GM12878 (cell line): ENCODE measurements around the gene THBS3. TPM values are rescaled to one million over a fixed set of nuclear protein-coding genes. Genes with fewer than 3 reads are reported as not detected.

Source experiments
- ATAC-seq: fragments of 200-7000 bp; cut with Tn5 transposase; 3 replicates; pipeline ENCODE4 v1.9.1; 2020; ENCODE audit warnings: mild to moderate bottlenecking, moderate library complexity
- BruUV-seq: library from RNA; stranded (reverse); fragments of 400-500 nt; replicated peaks from 2 replicates; lab custom pipeline; 2021; lab: Mats Ljungman, UMichigan
- CTCF ChIA-PET: fragments of 300-600 bp; sonication (Branson Sonifier 250); formaldehyde crosslinking; extraction: SDS; loops from one replicate; lab custom pipeline; 2021; ENCODE audit warnings: inconsistent platforms; lab: Yijun Ruan, JAX
- POLR2A ChIA-PET: fragments of 350-600 bp; formaldehyde crosslinking; extraction: SDS; loops from one replicate; lab custom pipeline; 2021; ENCODE audit warnings: inconsistent platforms; lab: Charles Lee
- RAD21 ChIA-PET: fragments of 300-600 bp; sonication (Branson Sonifier 250); formaldehyde crosslinking; loops from one replicate; lab custom pipeline; 2023; ENCODE audit warnings: antibody characterized with exemption; ENCODE audit not compliant: unreplicated experiment; lab: Charles Lee
- SMC1A ChIA-PET: fragments of 300-600 bp; sonication (Branson Sonifier 250); formaldehyde crosslinking; loops from one replicate; lab custom pipeline; 2023; ENCODE audit not compliant: unreplicated experiment, uncharacterized antibody; lab: Charles Lee
- DNase-seq: peaks from one replicate; pipeline ENCODE4 v3.0.0-alpha.2; 2011; ENCODE audit warnings: low read depth, low spot score
- FAIRE-seq: peaks from 3 replicates; lab custom pipeline; 2011; peaks lifted over from hg19 to GRCh38; lab: Jason Lieb, UNC
- H2AFZ ChIP-seq: 2 replicates; pipeline ENCODE4 v1.6.0; 2011; ENCODE audit warnings: low read depth, low read length, control low read depth; ENCODE audit not compliant: control insufficient read depth
- H3K27ac ChIP-seq: 2 replicates; pipeline ENCODE4 v1.5.1; 2011; ENCODE audit warnings: control low read depth; ENCODE audit not compliant: control insufficient read depth, insufficient read depth
- H3K27me3 ChIP-seq, 2 experiments: replicated peaks in 1 of 2; 2 replicates each; pipeline versions ENCODE4 v1.6.0 to v1.6.1; 2011; ENCODE audit warnings: low read length in 1 of 2; ENCODE audit not compliant: control insufficient read depth in 2 of 2, insufficient read depth in 2 of 2
- H3K36me3 ChIP-seq, 2 experiments: 2 replicates each; pipeline ENCODE4 v1.5.1; 2011; ENCODE audit warnings: low read length in 1 of 2; ENCODE audit not compliant: control insufficient read depth in 2 of 2, insufficient read depth in 2 of 2
- H3K4me1 ChIP-seq: 2 replicates; pipeline ENCODE4 v1.6.1; 2011; ENCODE audit warnings: mild to moderate bottlenecking, low read length, moderate library complexity, mixed read lengths; ENCODE audit not compliant: control insufficient read depth, insufficient read depth
- H3K4me2 ChIP-seq: 2 replicates; pipeline ENCODE4 v1.6.0; 2011; ENCODE audit warnings: control low read depth; ENCODE audit not compliant: control insufficient read depth, insufficient read depth
- H3K4me3 ChIP-seq: fragments of 200-600 bp; sonication (generic); 2 replicates; pipeline ENCODE4 v1.5.1; 2016
- H3K79me2 ChIP-seq: 2 replicates; pipeline ENCODE4 v1.6.0; 2011; ENCODE audit warnings: low read length; ENCODE audit not compliant: control insufficient read depth, insufficient read depth
- H3K9ac ChIP-seq: 2 replicates; pipeline ENCODE4 v1.8.0; 2011; ENCODE audit warnings: low read length, control low read depth, mixed read lengths; ENCODE audit not compliant: control insufficient read depth, insufficient read depth
- H3K9me3 ChIP-seq: replicated peaks from 3 replicates; pipeline ENCODE4 v1.5.1; 2011; ENCODE audit warnings: mild to moderate bottlenecking, low read length; ENCODE audit not compliant: control insufficient read depth, insufficient read depth
- H4K20me1 ChIP-seq: 2 replicates; pipeline ENCODE4 v1.6.0; 2011; ENCODE audit not compliant: control insufficient read depth, insufficient read depth
- ATF2 ChIP-seq: IDR thresholded peaks from 2 replicates; pipeline ENCODE4 v1.6.1; 2012; ENCODE audit warnings: low read length, inconsistent platforms
- CBFB ChIP-seq: IDR thresholded peaks from 2 replicates; pipeline ENCODE4 v1.6.1; 2016; ENCODE audit warnings: antibody characterized with exemption, low read depth
- DPF2 ChIP-seq: fragments of 450-650 bp; IDR thresholded peaks from 2 replicates; pipeline ENCODE4 v1.6.1; 2017; ENCODE audit warnings: mild to moderate bottlenecking
- EGR1 ChIP-seq, 2 experiments: IDR thresholded peaks; 1 replicate in 1 of 2; 2 replicates in 1 of 2; pipeline ENCODE4 v1.6.1; 2011 to 2012; ENCODE audit warnings: low read depth in 2 of 2, low read length in 2 of 2, borderline replicate concordance in 1 of 2, mild to moderate bottlenecking in 1 of 2, moderate library complexity in 1 of 2
- EZH2 ChIP-seq: IDR thresholded peaks from 2 replicates; pipeline ENCODE4 v1.6.1; 2012; ENCODE audit warnings: low read depth, mild to moderate bottlenecking, control low read depth, inconsistent platforms, low read length, borderline replicate concordance; ENCODE audit not compliant: control insufficient read depth
- FOXM1 ChIP-seq: IDR thresholded peaks from 2 replicates; pipeline ENCODE4 v1.6.1; 2012; ENCODE audit warnings: low read depth, mild to moderate bottlenecking, inconsistent platforms, low read length, moderate library complexity
- MTA3 ChIP-seq: IDR thresholded peaks from 2 replicates; pipeline ENCODE4 v1.6.1; 2012; ENCODE audit warnings: low read length, inconsistent platforms, borderline replicate concordance
- NBN ChIP-seq: fragments of 450-650 bp; IDR thresholded peaks from 2 replicates; pipeline ENCODE4 v1.6.1; 2016
- NRF1 ChIP-seq: conservative IDR thresholded peaks from 2 replicates; pipeline ENCODE4 v1.6.1; 2011; ENCODE audit warnings: mild to moderate bottlenecking, low read depth, low read length, improper control_type of control experiment
- SP1 ChIP-seq: IDR thresholded peaks from one replicate; pipeline ENCODE4 v1.6.1; 2011; ENCODE audit warnings: low read depth, low read length
- STAT3 ChIP-seq: IDR thresholded peaks from 2 replicates; pipeline ENCODE4 v1.6.1; 2011; ENCODE audit warnings: low read depth, low read length, improper control_type of control experiment
- USF2 ChIP-seq: IDR thresholded peaks from 2 replicates; pipeline ENCODE4 v1.6.1; 2011; ENCODE audit warnings: low read depth, low read length, improper control_type of control experiment, borderline replicate concordance
- ZBTB40 ChIP-seq: fragments of 450-650 bp; IDR thresholded peaks from 2 replicates; pipeline ENCODE4 v1.6.1; 2016; ENCODE audit warnings: mild to moderate bottlenecking, moderate library complexity, borderline replicate concordance
- ZNF207 ChIP-seq: fragments of 450-650 bp; IDR thresholded peaks from 2 replicates; pipeline ENCODE4 v1.6.1; 2014; ENCODE audit warnings: antibody characterized with exemption, mild to moderate bottlenecking, borderline replicate concordance
- WGBS: methylation state at CpG from one replicate; pipeline ENCODE4 v1.1.6; 2016; ENCODE audit warnings: low lambda C conversion rate; ENCODE audit not compliant: insufficient replicate concordance, insufficient coverage; ENCODE audit errors: missing lambda C conversion rate; 5-methylcytosine and 5-hydroxymethylcytosine counted together
- in situ Hi-C: fragments of 300-500 bp; cut with MboI; formaldehyde crosslinking; loops from 9 replicates; pipeline ENCODE4 v1.14.3; 2018; ENCODE audit warnings: mixed read lengths
- intact Hi-C: fragments of 100-400 bp; cut with micrococcal nuclease; formaldehyde crosslinking; loops from one replicate; pipeline ENCODE4 v1.14.2; 2022; ENCODE audit not compliant: unreplicated experiment
- polyA plus RNA-seq, 11 experiments: library from polyadenylated mRNA; depleted of rRNA in 4 of 11; unstranded in 6 of 11; stranded (reverse) in 5 of 11; fragments of >200 nt; fragmentation: Nextera tagmentation in 4 of 11; fragmentation: Illumina TruSeq in 1 of 11; extraction: Ambion mirVana in 4 of 11; extraction: Trizol in 1 of 11; gene quantifications; 1 replicate in 1 of 11; 2 replicates in 10 of 11; pipeline versions ENCODE4 v1.2.1 to v1.2.3, GENCODE V29; 2011 to 2016; ENCODE audit warnings: inconsistent platforms in 2 of 11, missing spikeins in 2 of 11, low read depth in 1 of 11
- total RNA-seq, 4 experiments: library from RNA; depleted of rRNA in 3 of 4; stranded (reverse); fragments of >200 nt in 3 of 4; fragmentation: Illumina TruSeq in 1 of 4; extraction: Trizol in 1 of 4; gene quantifications; 2 replicates each; pipeline versions ENCODE4 v1.2.1 to v1.2.3, GENCODE V29; 2013 to 2021

THBS3 gene
- total and polyA plus RNA-seq, 10 of the 15 experiments (the other 5 are each of a cell fraction or from before 2014, with no cell fraction given), result 0.66 to 3.6 (median 2.0) TPM

- H3K9ac ChIP-seq, result no peak overlapping the region
These were observed 34.2 kb upstream of the THBS3 start for GRCh38 chr1:155241841-155242264.

More at GRCh38 chr1:155241841-155242264, 34.2 kb upstream of the THBS3 start:
- no TSS peak for BruUV-seq
- ChIA-PET RAD21 (interaction anchor here (0.7 to 2.1 kb wide), 3 partner anchors 8 to 35 kb away, joined by 3 to 10 read pairs (median 4); no protein-coding TSS in a partner anchor), POLR2A (interaction anchor here (1.0 to 2.2 kb wide), 6 partner anchors 14 to 69 kb away, joined by 3 to 13 read pairs (median 6); partner anchors contain the start of genes ENTREP3, FDPS and KRTCAP2), SMC1A (interaction anchor here (0.7 to 1.9 kb wide), 8 partner anchors 9 to 440 kb away, joined by 3 to 7 read pairs (median 4); partner anchors contain the start of gene KRTCAP2), CTCF (interaction anchor here (0.6 to 5.5 kb wide), 10 partner anchors 9 to 94 kb away, joined by 3 to 28 read pairs (median 4); partner anchors contain the start of genes KRTCAP2, MTX1, THBS3 and TRIM46)
- Histone ChIP-seq H3K79me2 (peaks cover 13% of the 10 kb centered on the region), H3K27ac (0 out of 2 replicates have a peak overlapping the region, but pooled peaks have one; percentile 13), H2AFZ (peak overlapping the region; percentile 88; the same call in 1 of the 2 replicates), H3K9me3 (no peaks in the 10 kb centered on the region), H3K36me3 (no peaks in the 10 kb centered on the region; a peak in 2 of 4 replicates), H4K20me1 (no peaks in the 10 kb centered on the region), H3K4me1 (peaks cover 14% of the 10 kb centered on the region), H3K4me3 (no peak overlapping the region), H3K4me2 (peak overlapping the region; percentile 11; the same call in 1 of the 2 replicates), H3K27me3 (no peaks in the 10 kb centered on the region)
- TF ChIP-seq STAT3, result no peak
- TF ChIP-seq USF2, result no peak
- no peak for TF ChIP-seq ZBTB40
- no peak for TF ChIP-seq MTA3
- TF ChIP-seq EGR1 (IDR thresholded peaks at IDR 0.05; ENCODE audit: borderline replicate concordance in 1 of 2, low read depth in 2 of 2, low read length in 2 of 2), result no peak
- no peak for TF ChIP-seq NRF1
- no peak for TF ChIP-seq SP1
- no peak for TF ChIP-seq EZH2
- no peak for TF ChIP-seq ZNF207
- TF ChIP-seq CBFB, result no peak
- no peak for TF ChIP-seq ATF2
- TF ChIP-seq NBN, result no peak
- TF ChIP-seq DPF2, result no peak
- no peak for TF ChIP-seq FOXM1
- no peak for FAIRE-seq
- intact Hi-C loops, result loop anchor here (5.0 kb wide), 1 partner anchor 35 kb away; the partner anchor contains the start of genes MTX1 and THBS3
- in situ Hi-C loops, result no loop called here
- no peak for ATAC-seq
- WGBS, result 50% methylated on average over 4 of the region's 4 CpGs
- DNase-seq, result no peak
